ENCODE data around the gene FOXK2.

DNA sequence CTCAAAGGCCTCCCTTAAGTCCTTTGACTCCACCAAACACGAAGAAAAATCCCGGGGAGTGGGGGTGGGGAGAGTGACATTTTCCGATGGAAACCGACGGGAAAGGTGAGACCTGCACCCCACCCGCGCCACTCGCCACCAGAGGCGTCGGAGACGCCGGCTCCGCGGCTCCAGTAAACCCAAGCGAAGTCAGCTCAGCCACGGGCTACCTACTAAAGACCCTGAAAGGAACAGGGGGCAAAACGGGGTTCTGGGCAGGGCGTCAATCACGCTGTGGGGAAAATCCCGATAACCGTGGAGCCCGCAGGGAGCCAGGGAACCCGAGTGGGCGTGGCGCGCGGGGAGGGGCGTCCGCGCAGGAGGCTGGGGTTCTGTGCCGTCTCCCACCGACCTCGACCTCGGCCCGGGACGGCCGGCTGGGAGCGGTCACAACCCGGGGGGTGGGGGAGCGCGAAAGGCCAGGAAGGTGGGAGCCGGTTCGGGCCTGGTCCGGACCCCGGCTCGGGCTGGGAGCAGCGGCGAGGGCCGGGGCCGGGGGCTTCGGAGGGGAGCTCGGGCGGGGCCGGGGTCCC, 128.1 kb downstream of the FOXK2 start:
- TF ChIP-seq, protein P1, sequence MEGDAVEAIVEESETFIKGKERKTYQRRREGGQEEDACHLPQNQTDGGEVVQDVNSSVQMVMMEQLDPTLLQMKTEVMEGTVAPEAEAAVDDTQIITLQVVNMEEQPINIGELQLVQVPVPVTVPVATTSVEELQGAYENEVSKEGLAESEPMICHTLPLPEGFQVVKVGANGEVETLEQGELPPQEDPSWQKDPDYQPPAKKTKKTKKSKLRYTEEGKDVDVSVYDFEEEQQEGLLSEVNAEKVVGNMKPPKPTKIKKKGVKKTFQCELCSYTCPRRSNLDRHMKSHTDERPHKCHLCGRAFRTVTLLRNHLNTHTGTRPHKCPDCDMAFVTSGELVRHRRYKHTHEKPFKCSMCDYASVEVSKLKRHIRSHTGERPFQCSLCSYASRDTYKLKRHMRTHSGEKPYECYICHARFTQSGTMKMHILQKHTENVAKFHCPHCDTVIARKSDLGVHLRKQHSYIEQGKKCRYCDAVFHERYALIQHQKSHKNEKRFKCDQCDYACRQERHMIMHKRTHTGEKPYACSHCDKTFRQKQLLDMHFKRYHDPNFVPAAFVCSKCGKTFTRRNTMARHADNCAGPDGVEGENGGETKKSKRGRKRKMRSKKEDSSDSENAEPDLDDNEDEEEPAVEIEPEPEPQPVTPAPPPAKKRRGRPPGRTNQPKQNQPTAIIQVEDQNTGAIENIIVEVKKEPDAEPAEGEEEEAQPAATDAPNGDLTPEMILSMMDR (IDR thresholded peaks at IDR 0.05), result no peak
- no peak for TF ChIP-seq EZH2 (IDR thresholded peaks at IDR 0.05; ENCODE audit: borderline replicate concordance, insufficient read depth, low read depth, low read length, poor library complexity, severe bottlenecking)

All from B cell (primary cell).